Hepatocyte (in vitro differentiated cells): Measurements from ENCODE around the gene INPPL1.

Experiments used
- EZH2 ChIP-seq: fragments of 200-600 bp; sonication (generic); IDR thresholded peaks from 2 replicates; pipeline ENCODE4 v1.6.1; 2016; ENCODE audit warnings: antibody characterized with exemption, mild to moderate bottlenecking, borderline replicate concordance
- TF ChIP-seq, protein P1 (sequence below): fragments of 200-600 bp; sonication (generic); IDR thresholded peaks from 2 replicates; pipeline ENCODE4 v1.5.1; 2016; ENCODE audit warnings: antibody characterized with exemption, mild to moderate bottlenecking; ENCODE audit not compliant: poor library complexity

DNA sequence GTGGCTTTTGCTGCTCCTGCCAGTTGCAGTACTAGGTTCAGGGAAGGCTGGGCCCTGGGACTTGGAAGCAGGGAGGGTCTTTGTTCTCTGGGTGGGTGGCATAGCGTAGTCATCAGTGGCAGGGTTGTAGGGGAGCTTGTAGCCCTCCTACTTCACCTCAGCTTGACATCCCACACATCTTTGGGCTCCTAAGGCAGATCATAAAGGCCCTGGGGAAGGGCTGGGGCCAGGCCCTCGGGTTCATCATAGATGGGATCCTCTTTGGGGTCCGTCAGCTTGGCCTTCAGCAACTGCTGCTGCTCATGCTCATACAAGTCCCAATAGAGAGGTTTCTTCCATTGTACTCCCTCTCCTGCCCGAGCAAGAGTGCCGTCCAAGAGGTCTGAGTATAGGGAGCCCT, 25.4 kb downstream of the INPPL1 start:
- TF ChIP-seq, protein P1, sequence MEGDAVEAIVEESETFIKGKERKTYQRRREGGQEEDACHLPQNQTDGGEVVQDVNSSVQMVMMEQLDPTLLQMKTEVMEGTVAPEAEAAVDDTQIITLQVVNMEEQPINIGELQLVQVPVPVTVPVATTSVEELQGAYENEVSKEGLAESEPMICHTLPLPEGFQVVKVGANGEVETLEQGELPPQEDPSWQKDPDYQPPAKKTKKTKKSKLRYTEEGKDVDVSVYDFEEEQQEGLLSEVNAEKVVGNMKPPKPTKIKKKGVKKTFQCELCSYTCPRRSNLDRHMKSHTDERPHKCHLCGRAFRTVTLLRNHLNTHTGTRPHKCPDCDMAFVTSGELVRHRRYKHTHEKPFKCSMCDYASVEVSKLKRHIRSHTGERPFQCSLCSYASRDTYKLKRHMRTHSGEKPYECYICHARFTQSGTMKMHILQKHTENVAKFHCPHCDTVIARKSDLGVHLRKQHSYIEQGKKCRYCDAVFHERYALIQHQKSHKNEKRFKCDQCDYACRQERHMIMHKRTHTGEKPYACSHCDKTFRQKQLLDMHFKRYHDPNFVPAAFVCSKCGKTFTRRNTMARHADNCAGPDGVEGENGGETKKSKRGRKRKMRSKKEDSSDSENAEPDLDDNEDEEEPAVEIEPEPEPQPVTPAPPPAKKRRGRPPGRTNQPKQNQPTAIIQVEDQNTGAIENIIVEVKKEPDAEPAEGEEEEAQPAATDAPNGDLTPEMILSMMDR: no peak
- TF ChIP-seq EZH2: no peak
